Glomerular visceral epithelial cell (primary cell): ENCODE data around the gene JDP2.
A peak's percentile ranks its signal among the peaks of the same experiment; 100 is the strongest.

Source experiments
- DNase-seq: peaks from one replicate; pipeline ENCODE4 v3.0.0-alpha.2; 2016; ENCODE audit errors: extremely low spot score

Gene JDP2

GRCh38 chr14:75437201-75438143, 9.7 kb downstream of the JDP2 start:
- no peak for DNase-seq

- DNase-seq, result no peak
These were observed 10.8 kb downstream of the JDP2 start for GRCh38 chr14:75438486-75439080.

- DNase-seq, result no peak
These were observed 12.2 kb downstream of the JDP2 start for GRCh38 chr14:75439989-75440388.

- DNase-seq, result no peak
These were observed 13.1 kb downstream of the JDP2 start for GRCh38 chr14:75440733-75441477.

- DNase-seq, result no peak
These were observed 13.9 kb downstream of the JDP2 start for GRCh38 chr14:75441728-75442127.

GRCh38 chr14:75442166-75442565, 14.3 kb downstream of the JDP2 start:
- DNase-seq, result no peak

GRCh38 chr14:75442642-75443041, 14.8 kb downstream of the JDP2 start:
- DNase-seq, result no peak

GRCh38 chr14:75443203-75443969, 15.6 kb downstream of the JDP2 start:
- DNase-seq, result no peak

- no peak for DNase-seq
These were observed 17.4 kb downstream of the JDP2 start for GRCh38 chr14:75445236-75445635.

GRCh38 chr14:75445963-75446362, 18.1 kb downstream of the JDP2 start:
- DNase-seq, result no peak

GRCh38 chr14:75446447-75446846, 18.6 kb downstream of the JDP2 start:
- DNase-seq, result no peak

GRCh38 chr14:75448209-75448608, 20.4 kb downstream of the JDP2 start:
- no peak for DNase-seq

- no peak for DNase-seq
These were observed 21.2 kb downstream of the JDP2 start for GRCh38 chr14:75449036-75449435.

GRCh38 chr14:75449696-75450095, 21.9 kb downstream of the JDP2 start:
- no peak for DNase-seq

- peak; percentile 39 for DNase-seq
These were observed 22.8 kb downstream of the JDP2 start for GRCh38 chr14:75450381-75451276.

- no peak for DNase-seq
These were observed 24.5 kb downstream of the JDP2 start for GRCh38 chr14:75452324-75452723.

- peak; percentile 16 for DNase-seq
These were observed 25.3 kb downstream of the JDP2 start for GRCh38 chr14:75452900-75453816.

- DNase-seq, result no peak
These were observed 26.1 kb downstream of the JDP2 start for GRCh38 chr14:75453817-75454434.

- DNase-seq, result peak; percentile 75
These were observed 27.2 kb downstream of the JDP2 start for GRCh38 chr14:75454963-75455546.
